Panc1 (cell line): ENCODE measurements around the gene WRAP73. TPM values are rescaled to one million over a fixed set of nuclear protein-coding genes. Genes with fewer than 3 reads are reported as not detected.

Experiments used
- ATAC-seq: fragments of 200-7000 bp; cut with Tn5 transposase; 2 replicates; pipeline ENCODE4 v1.9.1; 2020; ENCODE audit warnings: mild to moderate bottlenecking, moderate library complexity
- BruUV-seq: library from RNA; stranded (reverse); fragments of 400-500 nt; replicated peaks from 2 replicates; lab custom pipeline; 2021; lab: Mats Ljungman, UMichigan
- CTCF ChIA-PET: fragments of 300-600 bp; sonication (Branson Sonifier 250); formaldehyde crosslinking; loops from one replicate; lab custom pipeline; 2022; ENCODE audit warnings: antibody characterized with exemption; lab: Charles Lee
- POLR2A ChIA-PET: fragments of 300-600 bp; sonication (Branson Sonifier 250); formaldehyde crosslinking; loops from one replicate; lab custom pipeline; 2022; ENCODE audit warnings: antibody characterized with exemption; lab: Charles Lee
- DNase-seq: peaks from one replicate; pipeline ENCODE4 v3.0.0-alpha.2; 2010; ENCODE audit warnings: low read depth, low spot score
- H3K27ac ChIP-seq: 2 replicates; pipeline ENCODE4 v1.5.1; 2011; ENCODE audit warnings: mild to moderate bottlenecking, low read length, inconsistent platforms
- H3K27me3 ChIP-seq: fragments of 200-500 bp; sonication (Bioruptor generic); 2 replicates; pipeline ENCODE4 v1.6.0; 2014; ENCODE audit warnings: low read length, inconsistent platforms; ENCODE audit not compliant: control insufficient read depth, insufficient read depth
- H3K36me3 ChIP-seq: fragments of 200-500 bp; sonication (Bioruptor generic); 2 replicates; pipeline ENCODE4 v1.5.1; 2014; ENCODE audit warnings: inconsistent platforms, mild to moderate bottlenecking, low read length, moderate library complexity; ENCODE audit not compliant: control insufficient read depth, insufficient read depth
- H3K4me1 ChIP-seq: 2 replicates; pipeline ENCODE4 v1.5.1; 2011; ENCODE audit warnings: inconsistent platforms, mild to moderate bottlenecking, low read length, moderate library complexity; ENCODE audit not compliant: control insufficient read depth, insufficient read depth
- H3K4me3 ChIP-seq, 2 experiments: 2 replicates each; pipeline ENCODE4 v1.5.1; 2011 to 2012; ENCODE audit warnings: low read depth in 2 of 2, low read length in 2 of 2, mild to moderate bottlenecking in 2 of 2, inconsistent platforms in 1 of 2, moderate library complexity in 1 of 2
- H3K9me3 ChIP-seq: fragments of 200-500 bp; sonication (Bioruptor generic); 2 replicates; pipeline ENCODE4 v1.5.1; 2014; ENCODE audit warnings: low read depth, mild to moderate bottlenecking, inconsistent platforms, low read length, moderate library complexity; ENCODE audit not compliant: control insufficient read depth, insufficient read depth
- CTCF ChIP-seq: fragments of 450-650 bp; IDR thresholded peaks from 2 replicates; pipeline ENCODE4 v1.5.1; 2017; ENCODE audit warnings: mild to moderate bottlenecking
- POLR2AphosphoS5 ChIP-seq: IDR thresholded peaks from 2 replicates; pipeline ENCODE4 v1.6.1; 2012; ENCODE audit warnings: mild to moderate bottlenecking, low read depth, low read length, moderate library complexity
- REST ChIP-seq, 2 experiments: IDR thresholded peaks; 2 replicates each; pipeline ENCODE4 v1.6.1; 2011 to 2012; ENCODE audit warnings: low read depth in 2 of 2, control low read depth in 1 of 2, low read length in 1 of 2, mild to moderate bottlenecking in 1 of 2, moderate library complexity in 1 of 2; ENCODE audit not compliant: insufficient read depth in 1 of 2
- SIN3A ChIP-seq: IDR thresholded peaks from 2 replicates; pipeline ENCODE4 v1.6.1; 2012; ENCODE audit warnings: low read depth, mild to moderate bottlenecking, low read length, moderate library complexity, borderline replicate concordance; ENCODE audit not compliant: insufficient read depth
- TCF7L2 ChIP-seq: IDR thresholded peaks from 2 replicates; pipeline ENCODE4 v1.6.1; 2011; ENCODE audit warnings: mild to moderate bottlenecking, low read depth, low read length, inconsistent platforms
- in situ Hi-C: cut with HindIII; loops from 2 replicates; pipeline ENCODE4 v1.10.0; 2016; ENCODE audit warnings: low sequenced_read_pairs, low pct_unique_long_range_greater_than_20kb
- intact Hi-C: fragments of 100-400 bp; cut with micrococcal nuclease; formaldehyde crosslinking; loops from one replicate; pipeline ENCODE4 v1.10.0; 2022; ENCODE audit not compliant: unreplicated experiment
- total RNA-seq: library from RNA; stranded (reverse); gene quantifications from one replicate; pipeline ENCODE4 v1.2.1, GENCODE V29; 2021; ENCODE audit not compliant: unreplicated experiment

Gene WRAP73
- total RNA-seq, 1 experiment from 2014 or later: 27.1 TPM

- BruUV-seq: no TSS peak
- H3K9me3 ChIP-seq: no peaks in the 10 kb centered on the region
- DNase-seq: no peak
- no peak overlapping the region for H3K4me3 ChIP-seq
- H3K27ac ChIP-seq: no peak overlapping the region
- H3K36me3 ChIP-seq: no peaks in the 10 kb centered on the region
- CTCF ChIA-PET: no interaction called here
- TF ChIP-seq TCF7L2 (no peak), POLR2AphosphoS5 (no peak), REST (IDR thresholded peaks at IDR 0.05; ENCODE audit: insufficient read depth in 1 of 2, low read depth in 2 of 2, low read length in 1 of 2) (no peak), CTCF (no peak), SIN3A (no peak)
- intact Hi-C loops: no loop called here
- POLR2A ChIA-PET: no interaction called here
- H3K27me3 ChIP-seq: no peaks in the 10 kb centered on the region
- peaks cover 8% of the 10 kb centered on the region for H3K4me1 ChIP-seq
- ATAC-seq: no peak
- in situ Hi-C loops: no loop called here
These were observed 50.1 kb downstream of the WRAP73 start for GRCh38 chr1:3599816-3600215.

GRCh38 chr1:3599286-3599811 is 50.6 kb downstream of the WRAP73 start:
- in situ Hi-C loops (no loop called here), intact Hi-C loops (no loop called here)
- no TSS peak for BruUV-seq
- Histone ChIP-seq H3K4me3 (no peak overlapping the region), H3K36me3 (no peaks in the 10 kb centered on the region), H3K27ac (no peak overlapping the region), H3K27me3 (no peaks in the 10 kb centered on the region), H3K4me1 (peaks cover 8% of the 10 kb centered on the region), H3K9me3 (no peaks in the 10 kb centered on the region)
- no peak for TF ChIP-seq CTCF
- no peak for TF ChIP-seq REST (IDR thresholded peaks at IDR 0.05; ENCODE audit: insufficient read depth in 1 of 2, low read depth in 2 of 2, low read length in 1 of 2)
- no peak for TF ChIP-seq TCF7L2
- TF ChIP-seq POLR2AphosphoS5: no peak
- no peak for TF ChIP-seq SIN3A
- CTCF ChIA-PET: interaction anchor here (0.7 kb wide), 1 partner anchor 20 kb away, joined by 3 read pairs; no protein-coding TSS in a partner anchor
- ATAC-seq: peak; percentile 20; the same call in 1 of the 2 replicates
- no peak for DNase-seq
- POLR2A ChIA-PET: no interaction called here
